Ramos (cell line): ENCODE measurements around the gene LRRC4C.
"Not testable (repeated sequence)": the region's sequence is repeated elsewhere in the genome, so short reads cannot be mapped to it uniquely, and the experiment has no call there.

ENCODE experiments used
- in situ Hi-C: fragments of 300-500 bp; cut with MboI; formaldehyde crosslinking; loops from one replicate; pipeline ENCODE4 v1.14.3; 2022; ENCODE audit warnings: low sequenced_read_pairs; ENCODE audit not compliant: unreplicated experiment

The LRRC4C gene

GRCh38 chr11:40170078-40170477 is 1289.4 kb downstream of the LRRC4C start:
- in situ Hi-C loops = no loop called here

GRCh38 chr11:40168414-40168813 is 1291.0 kb downstream of the LRRC4C start:
- in situ Hi-C loops = no loop called here

- in situ Hi-C loops = not testable (repeated sequence)
These were observed 1291.6 kb downstream of the LRRC4C start for GRCh38 chr11:40167805-40168204.

- in situ Hi-C loops = no loop called here
These were observed 1292.6 kb downstream of the LRRC4C start for GRCh38 chr11:40166892-40167291.

GRCh38 chr11:40162901-40163883 is 1296.3 kb downstream of the LRRC4C start:
- in situ Hi-C loops = no loop called here

GRCh38 chr11:40161854-40162410 is 1297.5 kb downstream of the LRRC4C start:
- in situ Hi-C loops = no loop called here

- in situ Hi-C loops = no loop called here
These were observed 1299.0 kb downstream of the LRRC4C start for GRCh38 chr11:40160418-40160817.

GRCh38 chr11:40149721-40150120 is 1309.7 kb downstream of the LRRC4C start:
- in situ Hi-C loops = no loop called here

- in situ Hi-C loops = no loop called here
These were observed 1318.9 kb downstream of the LRRC4C start for GRCh38 chr11:40140560-40140959.

GRCh38 chr11:40139536-40139935 is 1319.9 kb downstream of the LRRC4C start:
- in situ Hi-C loops = no loop called here

- in situ Hi-C loops = no loop called here
These were observed 1320.4 kb downstream of the LRRC4C start for GRCh38 chr11:40139066-40139465.

GRCh38 chr11:40134820-40135570 is 1324.5 kb downstream of the LRRC4C start:
- in situ Hi-C loops = no loop called here

GRCh38 chr11:40133498-40133897 is 1326.0 kb downstream of the LRRC4C start:
- in situ Hi-C loops = no loop called here

- in situ Hi-C loops = no loop called here
These were observed 1326.5 kb downstream of the LRRC4C start for GRCh38 chr11:40132912-40133311.

GRCh38 chr11:40130427-40130826 is 1329.0 kb downstream of the LRRC4C start:
- in situ Hi-C loops = no loop called here

- in situ Hi-C loops = no loop called here
These were observed 1330.2 kb downstream of the LRRC4C start for GRCh38 chr11:40129266-40129665.

GRCh38 chr11:40125054-40125453 is 1334.4 kb downstream of the LRRC4C start:
- in situ Hi-C loops = no loop called here

GRCh38 chr11:40119661-40120060 is 1339.8 kb downstream of the LRRC4C start:
- in situ Hi-C loops = no loop called here

GRCh38 chr11:40118780-40119179 is 1340.7 kb downstream of the LRRC4C start:
- in situ Hi-C loops = no loop called here

- in situ Hi-C loops = no loop called here
These were observed 1341.4 kb downstream of the LRRC4C start for GRCh38 chr11:40118026-40118425.
